PC-3 (cell line): Measurements from ENCODE around the gene C1D. TPM values are rescaled to one million over a fixed set of nuclear protein-coding genes. Genes with fewer than 3 reads are reported as not detected.

Experiments
- ATAC-seq: fragments of 200-7000 bp; cut with Tn5 transposase; 2 replicates; pipeline ENCODE4 v1.9.1; 2020; ENCODE audit warnings: mild to moderate bottlenecking, moderate library complexity
- BruUV-seq: library from RNA; stranded (reverse); fragments of 400-500 nt; replicated peaks from 2 replicates; lab custom pipeline; 2021; lab: Mats Ljungman, UMichigan
- CTCF ChIA-PET: fragments of 300-600 bp; sonication (Branson Sonifier 250); formaldehyde crosslinking; loops from one replicate; lab custom pipeline; 2022; ENCODE audit warnings: antibody characterized with exemption; lab: Charles Lee
- POLR2A ChIA-PET: fragments of 300-600 bp; sonication (Branson Sonifier 250); formaldehyde crosslinking; loops from one replicate; lab custom pipeline; 2022; ENCODE audit warnings: antibody characterized with exemption; ENCODE audit not compliant: unreplicated experiment; lab: Charles Lee
- DNase-seq: peaks from one replicate; pipeline ENCODE4 v3.0.0-alpha.2; 2015
- H2AFZ ChIP-seq: fragments of 300-600 bp; sonication (generic); 2 replicates; pipeline ENCODE4 v1.6.0; 2016; ENCODE audit warnings: antibody characterized with exemption, low read length
- H3F3A ChIP-seq: fragments of 300-600 bp; sonication (generic); one replicate; pipeline ENCODE4 v1.6.0; 2017; ENCODE audit warnings: antibody characterized with exemption, low read length, control low read depth, mild to moderate bottlenecking; ENCODE audit not compliant: unreplicated experiment
- H3K27ac ChIP-seq: fragments of 300-600 bp; sonication (generic); 2 replicates; pipeline ENCODE4 v1.5.1; 2016; ENCODE audit warnings: mild to moderate bottlenecking, low read length
- H3K27me3 ChIP-seq: fragments of 300-600 bp; sonication (generic); 2 replicates; pipeline ENCODE4 v1.6.1; 2016; ENCODE audit warnings: low read length, mixed read lengths
- H3K36me3 ChIP-seq: fragments of 300-600 bp; sonication (generic); 2 replicates; pipeline ENCODE4 v1.6.1; 2016; ENCODE audit warnings: low read depth, mixed run types, low read length, mixed read lengths
- H3K4me1 ChIP-seq: fragments of 300-600 bp; sonication (generic); 2 replicates; pipeline ENCODE4 v1.5.1; 2016; ENCODE audit warnings: low read length; ENCODE audit not compliant: insufficient read depth
- H3K4me2 ChIP-seq: fragments of 300-600 bp; sonication (generic); 2 replicates; pipeline ENCODE4 v1.6.0; 2016; ENCODE audit warnings: low read length
- H3K4me3 ChIP-seq: fragments of 300-600 bp; sonication (generic); 2 replicates; pipeline ENCODE4 v1.5.1; 2016; ENCODE audit warnings: mild to moderate bottlenecking, low read length, mixed read lengths
- H3K79me2 ChIP-seq: fragments of 300-600 bp; sonication (generic); 2 replicates; pipeline ENCODE4 v1.6.1; 2017; ENCODE audit warnings: low read length, mixed read lengths
- H3K9ac ChIP-seq: fragments of 300-600 bp; sonication (generic); 2 replicates; pipeline ENCODE4 v1.6.0; 2016; ENCODE audit warnings: mild to moderate bottlenecking, low read length
- H3K9me2 ChIP-seq: fragments of 300-600 bp; sonication (generic); replicated peaks from 2 replicates; pipeline ENCODE4 v1.6.1; 2016; ENCODE audit warnings: mixed run types, low read length, mixed read lengths
- H3K9me3 ChIP-seq: fragments of 300-600 bp; sonication (generic); 2 replicates; pipeline ENCODE4 v1.6.1; 2016; ENCODE audit warnings: low read length, mixed read lengths
- H4K20me1 ChIP-seq: fragments of 300-600 bp; sonication (generic); 2 replicates; pipeline ENCODE4 v1.6.1; 2016; ENCODE audit warnings: low read length, mixed read lengths
- CTCF ChIP-seq: fragments of 300-600 bp; sonication (generic); conservative IDR thresholded peaks from 2 replicates; pipeline ENCODE4 v1.5.1; 2017; ENCODE audit warnings: antibody characterized with exemption, low read depth, mild to moderate bottlenecking, low read length
- EZH2 ChIP-seq: fragments of 300-600 bp; sonication (generic); IDR thresholded peaks from one replicate; pipeline ENCODE4 v1.6.1; 2017; ENCODE audit warnings: antibody characterized with exemption, mild to moderate bottlenecking, low read length; ENCODE audit not compliant: unreplicated experiment
- EZH2phosphoT487 ChIP-seq: fragments of 300-600 bp; sonication (generic); IDR thresholded peaks from 2 replicates; pipeline ENCODE4 v1.6.1; 2018; ENCODE audit warnings: mild to moderate bottlenecking, antibody characterized with exemption, low read length, borderline replicate concordance
- intact Hi-C: fragments of 100-400 bp; cut with micrococcal nuclease; formaldehyde crosslinking; loops from 2 replicates; pipeline ENCODE4 v1.9.0; 2023
- total RNA-seq: library from RNA; depleted of rRNA; stranded (reverse); fragments of >200 nt; gene quantifications from 2 replicates; pipeline ENCODE4 v1.2.3, GENCODE V29; 2014

C1D gene
- total RNA-seq, 1 experiment from 2014 or later = 19.1 TPM

- 0 out of 2 replicates have a peak, but pooled peaks cover 3% of the 10 kb centered on the region for H3K36me3 ChIP-seq
- H3K4me3 ChIP-seq = no peak overlapping the region
- no peak overlapping the region for H3K9ac ChIP-seq
- ChIA-PET POLR2A (no interaction called here), CTCF (no interaction called here)
- intact Hi-C loops = no loop called here
- no peaks in the 10 kb centered on the region for H3K9me2 ChIP-seq
- TF ChIP-seq EZH2phosphoT487 (no peak), EZH2 (no peak), CTCF (no peak)
- H2AFZ ChIP-seq = no peak overlapping the region
- no peak for DNase-seq
- H3K9me3 ChIP-seq = peaks cover 15% of the 10 kb centered on the region
- H3K79me2 ChIP-seq = no peaks in the 10 kb centered on the region
- H3K27me3 ChIP-seq = no peaks in the 10 kb centered on the region
- H3F3A ChIP-seq = no peaks in the 10 kb centered on the region
- BruUV-seq = no TSS peak
- no peak for ATAC-seq
- H3K4me1 ChIP-seq = no peaks in the 10 kb centered on the region
- no peaks in the 10 kb centered on the region for H4K20me1 ChIP-seq
- no peak overlapping the region for H3K27ac ChIP-seq
- no peak overlapping the region for H3K4me2 ChIP-seq
Observed at GRCh38 chr2:68108120-68108519, 45.3 kb upstream of the C1D start.

GRCh38 chr2:68107475-68107874 lies 44.7 kb upstream of the C1D start:
- ATAC-seq = no peak
- Histone ChIP-seq H2AFZ (no peak overlapping the region), H3K4me2 (no peak overlapping the region), H3K9me2 (no peaks in the 10 kb centered on the region), H3K36me3 (0 out of 2 replicates have a peak, but pooled peaks cover 3% of the 10 kb centered on the region), H3K79me2 (no peaks in the 10 kb centered on the region), H4K20me1 (no peaks in the 10 kb centered on the region), H3K4me1 (no peaks in the 10 kb centered on the region), H3K9ac (no peak overlapping the region), H3K27ac (no peak overlapping the region), H3K9me3 (peaks cover 15% of the 10 kb centered on the region), H3K27me3 (no peaks in the 10 kb centered on the region), H3K4me3 (no peak overlapping the region), H3F3A (no peaks in the 10 kb centered on the region)
- no peak for DNase-seq
- POLR2A ChIA-PET = no interaction called here
- intact Hi-C loops = no loop called here
- CTCF ChIA-PET = no interaction called here
- TF ChIP-seq EZH2phosphoT487 (no peak), EZH2 (no peak)
- BruUV-seq = no TSS peak

- no peak overlapping the region for H3K27ac ChIP-seq
- no peaks in the 10 kb centered on the region for H3K9me2 ChIP-seq
- intact Hi-C loops = no loop called here
- TF ChIP-seq EZH2 (no peak), EZH2phosphoT487 (no peak), CTCF (no peak)
- 0 out of 2 replicates have a peak, but pooled peaks cover 3% of the 10 kb centered on the region for H3K36me3 ChIP-seq
- peaks cover 15% of the 10 kb centered on the region for H3K9me3 ChIP-seq
- POLR2A ChIA-PET = no interaction called here
- no peaks in the 10 kb centered on the region for H4K20me1 ChIP-seq
- no TSS peak for BruUV-seq
- no peaks in the 10 kb centered on the region for H3K27me3 ChIP-seq
- no peaks in the 10 kb centered on the region for H3K4me1 ChIP-seq
- no peak for DNase-seq
- no peak overlapping the region for H3K4me2 ChIP-seq
- no peak overlapping the region for H2AFZ ChIP-seq
- H3K4me3 ChIP-seq = no peak overlapping the region
- no peaks in the 10 kb centered on the region for H3K79me2 ChIP-seq
- H3K9ac ChIP-seq = no peak overlapping the region
- no peaks in the 10 kb centered on the region for H3F3A ChIP-seq
- CTCF ChIA-PET = no interaction called here
- ATAC-seq = no peak
Observed at GRCh38 chr2:68104111-68104835, 41.5 kb upstream of the C1D start.
